Esophagus (tissue), 2 donors: ENCODE data around the gene MUL1. TPM values are rescaled to one million over a fixed set of nuclear protein-coding genes. Genes with fewer than 3 reads are reported as not detected.

Experiments used
- H3K27ac ChIP-seq, 2 donors: one replicate each; pipeline ENCODE4 v1.5.1; 2013; ENCODE audit warnings: low read depth in 2 of 2, mild to moderate bottlenecking in 2 of 2, inconsistent platforms in 1 of 2, low read length in 1 of 2, moderate library complexity in 1 of 2
- H3K27me3 ChIP-seq, 2 donors: one replicate each; pipeline ENCODE4 v1.6.1; 2013; ENCODE audit warnings: low read length in 2 of 2, control low read depth in 1 of 2, mild to moderate bottlenecking in 1 of 2; ENCODE audit not compliant: insufficient read depth in 2 of 2, control insufficient read depth in 1 of 2
- H3K36me3 ChIP-seq, 2 donors: one replicate each; pipeline ENCODE4 v1.6.1; 2013; ENCODE audit warnings: low read length in 1 of 2; ENCODE audit not compliant: control insufficient read depth in 2 of 2, insufficient read depth in 2 of 2
- H3K4me1 ChIP-seq, 2 donors: one replicate each; pipeline ENCODE4 v1.6.1; 2013; ENCODE audit warnings: low read length in 1 of 2; ENCODE audit not compliant: control insufficient read depth in 2 of 2, insufficient read depth in 2 of 2
- H3K4me3 ChIP-seq, 2 donors: one replicate each; pipeline ENCODE4 v1.5.1; 2013; ENCODE audit warnings: low read length in 2 of 2, mild to moderate bottlenecking in 2 of 2, low read depth in 1 of 2, moderate library complexity in 1 of 2
- H3K9me3 ChIP-seq, 2 donors: one replicate each; pipeline ENCODE4 v1.6.1; 2013; ENCODE audit warnings: mild to moderate bottlenecking in 2 of 2, low read depth in 1 of 2, low read length in 1 of 2, moderate library complexity in 1 of 2; ENCODE audit not compliant: control insufficient read depth in 2 of 2, insufficient read depth in 1 of 2
- WGBS, 2 donors: extraction: QIAGEN DNeasy Blood & Tissue Kit; methylation state at CpG; one replicate each; pipeline ENCODE4 v1.1.7; 2013; 5-methylcytosine and 5-hydroxymethylcytosine counted together
- polyA plus RNA-seq, 2 donors: library from polyadenylated mRNA; stranded (reverse); fragments of 200-250 nt; gene quantifications; one replicate each; pipeline ENCODE4 v1.2.3, GENCODE V29; 2013
- donor health status: healthy with polysubstance abuse.
- donor health status: Bipolar disorder and iron deficiency.

Gene MUL1
- polyA plus RNA-seq, 2 donors = 6.5 to 16.3 TPM

- Histone ChIP-seq H3K4me1 (no peaks in the 10 kb centered on the region), H3K27me3 (peaks cover 0 to 2% of the 10 kb centered on the region in 2 donors), H3K4me3 (no peak overlapping the region), H3K27ac (no peak overlapping the region), H3K36me3 (no peaks in the 10 kb centered on the region), H3K9me3 (no peaks in the 10 kb centered on the region)
- 55 to 68% methylated on average over 3 of the region's 3 CpGs for WGBS, 2 donors
These were observed 31.0 kb upstream of the MUL1 start for GRCh38 chr1:20538760-20539551.

DNA sequence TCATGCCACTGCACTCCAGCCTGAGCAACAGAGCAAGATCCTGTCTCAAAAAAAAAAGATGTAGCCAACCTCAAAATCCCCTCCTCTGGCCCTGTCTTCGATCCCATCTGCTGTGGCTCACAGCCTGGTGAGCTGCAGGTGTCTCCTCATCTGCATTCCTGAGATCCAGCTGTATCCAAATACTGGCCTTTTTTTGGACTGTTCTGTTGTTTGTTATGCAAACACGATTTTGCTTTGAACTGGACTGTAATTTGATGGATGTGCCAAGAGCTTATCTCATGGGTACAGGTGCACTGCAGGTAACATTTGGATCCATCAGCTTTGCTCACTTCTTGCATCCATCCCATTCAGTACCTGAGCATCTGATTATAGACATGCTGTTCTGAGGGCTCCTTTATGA lies 30.3 kb upstream of the MUL1 start:
- WGBS, 2 donors = 17 to 31% methylated on average over 2 of the region's 2 CpGs
- H3K9me3 ChIP-seq = no peaks in the 10 kb centered on the region
- H3K27ac ChIP-seq = no peak overlapping the region
- H3K27me3 ChIP-seq = peaks cover 2% of the 10 kb centered on the region in 2 donors
- H3K4me3 ChIP-seq = no peak overlapping the region
- no peaks in the 10 kb centered on the region for H3K4me1 ChIP-seq
- H3K36me3 ChIP-seq = no peaks in the 10 kb centered on the region

- 66 to 67% methylated on average over 12 of the region's 12 CpGs for WGBS, 2 donors
- H3K27me3 ChIP-seq = peaks cover 0 to 2% of the 10 kb centered on the region in 2 donors
- no peak overlapping the region for H3K27ac ChIP-seq
- no peaks in the 10 kb centered on the region for H3K9me3 ChIP-seq
- no peaks in the 10 kb centered on the region for H3K36me3 ChIP-seq
- no peak overlapping the region for H3K4me3 ChIP-seq
- H3K4me1 ChIP-seq = no peaks in the 10 kb centered on the region
These were observed 26.9 kb upstream of the MUL1 start for GRCh38 chr1:20534659-20535417.

DNA sequence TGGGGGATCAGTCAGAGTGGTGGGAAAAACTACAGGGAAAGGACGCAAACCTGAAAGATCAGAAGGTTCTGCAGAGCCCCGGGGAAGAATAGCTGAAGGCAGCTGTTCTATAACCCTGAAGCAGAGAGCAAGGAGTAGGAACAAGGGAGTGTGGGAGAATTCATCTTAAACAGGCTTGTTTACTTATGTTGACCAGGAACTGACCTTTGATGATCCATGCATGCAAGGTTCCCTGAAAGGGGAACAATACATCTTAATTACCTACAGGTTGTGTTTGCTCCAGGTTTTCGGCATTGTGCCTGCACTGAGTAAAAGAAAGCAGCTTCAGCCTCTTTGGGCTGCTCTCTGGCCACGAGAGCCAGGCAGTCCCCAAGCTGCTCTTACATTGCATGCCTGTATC lies 25.7 kb upstream of the MUL1 start:
- Histone ChIP-seq H3K27me3 (peaks cover 0 to 2% of the 10 kb centered on the region in 2 donors), H3K9me3 (no peaks in the 10 kb centered on the region), H3K36me3 (no peaks in the 10 kb centered on the region), H3K27ac (no peak overlapping the region), H3K4me1 (no peaks in the 10 kb centered on the region), H3K4me3 (no peak overlapping the region)
- WGBS, 2 donors = 57% methylated on average over 4 of the region's 4 CpGs

DNA sequence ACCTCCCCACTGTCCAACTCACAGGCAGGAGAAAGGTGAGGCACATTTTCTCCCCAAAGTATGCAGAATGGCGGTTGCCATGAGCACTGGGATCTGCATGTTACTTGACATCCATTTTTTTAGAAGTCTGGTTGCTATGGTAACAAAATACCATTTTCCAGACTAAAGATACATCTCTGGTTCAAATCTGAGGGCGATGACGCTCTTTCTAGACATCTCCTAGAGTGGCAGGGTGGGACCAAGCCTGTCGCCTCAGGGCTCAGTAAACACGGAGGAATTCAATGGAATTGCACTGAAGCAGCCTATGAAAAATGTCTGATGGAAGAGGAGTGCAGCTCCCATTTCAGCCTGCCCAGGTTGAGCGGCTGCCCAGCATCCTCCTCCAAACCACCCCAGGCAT lies 22.9 kb upstream of the MUL1 start:
- Histone ChIP-seq H3K4me1 (no peaks in the 10 kb centered on the region), H3K9me3 (no peaks in the 10 kb centered on the region), H3K27me3 (peaks cover 0 to 2% of the 10 kb centered on the region in 2 donors), H3K36me3 (no peaks in the 10 kb centered on the region), H3K4me3 (no peak overlapping the region), H3K27ac (no peak overlapping the region)
- WGBS, 2 donors = 47 to 55% methylated on average over 6 of the region's 6 CpGs

- Histone ChIP-seq H3K27me3 (peaks cover 0 to 2% of the 10 kb centered on the region in 2 donors), H3K4me3 (no peak overlapping the region), H3K9me3 (no peaks in the 10 kb centered on the region), H3K36me3 (no peaks in the 10 kb centered on the region), H3K27ac (no peak overlapping the region), H3K4me1 (no peaks in the 10 kb centered on the region)
- WGBS, 2 donors = 24 to 35% methylated on average over 8 of the region's 8 CpGs
These were observed 22.4 kb upstream of the MUL1 start for GRCh38 chr1:20530306-20530705.

- Histone ChIP-seq H3K9me3 (no peaks in the 10 kb centered on the region), H3K27me3 (no peaks in the 10 kb centered on the region), H3K27ac (no peak overlapping the region), H3K36me3 (no peaks in the 10 kb centered on the region), H3K4me1 (no peaks in the 10 kb centered on the region), H3K4me3 (no peak overlapping the region)
- 46 to 59% methylated on average over 7 of the region's 7 CpGs for WGBS, 2 donors
These were observed 20.3 kb upstream of the MUL1 start for GRCh38 chr1:20528221-20528620.

DNA sequence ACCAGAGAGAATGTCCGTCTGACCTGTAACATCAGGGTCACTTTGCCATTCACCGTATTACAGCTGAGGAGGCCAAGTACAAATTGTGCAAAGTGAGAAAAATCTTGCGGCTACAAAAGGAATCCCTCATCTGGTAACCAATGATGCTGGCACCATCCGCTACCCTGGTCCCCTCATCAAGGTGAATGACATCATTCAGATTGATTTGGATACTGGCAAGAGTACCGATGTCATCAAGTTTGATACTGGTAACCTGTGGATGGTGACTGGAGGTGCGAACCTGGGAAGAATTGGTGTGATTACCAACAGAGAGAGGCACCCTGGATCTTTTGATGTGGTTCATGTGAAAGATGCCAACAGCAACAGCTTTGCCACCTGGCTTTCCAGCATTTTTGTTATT lies 18.3 kb upstream of the MUL1 start:
- Histone ChIP-seq H3K9me3 (no peaks in the 10 kb centered on the region), H3K4me1 (no peaks in the 10 kb centered on the region), H3K27ac (no peak overlapping the region), H3K4me3 (no peak overlapping the region), H3K36me3 (no peaks in the 10 kb centered on the region), H3K27me3 (no peaks in the 10 kb centered on the region)
- 80 to 87% methylated on average over 6 of the region's 6 CpGs for WGBS, 2 donors

DNA sequence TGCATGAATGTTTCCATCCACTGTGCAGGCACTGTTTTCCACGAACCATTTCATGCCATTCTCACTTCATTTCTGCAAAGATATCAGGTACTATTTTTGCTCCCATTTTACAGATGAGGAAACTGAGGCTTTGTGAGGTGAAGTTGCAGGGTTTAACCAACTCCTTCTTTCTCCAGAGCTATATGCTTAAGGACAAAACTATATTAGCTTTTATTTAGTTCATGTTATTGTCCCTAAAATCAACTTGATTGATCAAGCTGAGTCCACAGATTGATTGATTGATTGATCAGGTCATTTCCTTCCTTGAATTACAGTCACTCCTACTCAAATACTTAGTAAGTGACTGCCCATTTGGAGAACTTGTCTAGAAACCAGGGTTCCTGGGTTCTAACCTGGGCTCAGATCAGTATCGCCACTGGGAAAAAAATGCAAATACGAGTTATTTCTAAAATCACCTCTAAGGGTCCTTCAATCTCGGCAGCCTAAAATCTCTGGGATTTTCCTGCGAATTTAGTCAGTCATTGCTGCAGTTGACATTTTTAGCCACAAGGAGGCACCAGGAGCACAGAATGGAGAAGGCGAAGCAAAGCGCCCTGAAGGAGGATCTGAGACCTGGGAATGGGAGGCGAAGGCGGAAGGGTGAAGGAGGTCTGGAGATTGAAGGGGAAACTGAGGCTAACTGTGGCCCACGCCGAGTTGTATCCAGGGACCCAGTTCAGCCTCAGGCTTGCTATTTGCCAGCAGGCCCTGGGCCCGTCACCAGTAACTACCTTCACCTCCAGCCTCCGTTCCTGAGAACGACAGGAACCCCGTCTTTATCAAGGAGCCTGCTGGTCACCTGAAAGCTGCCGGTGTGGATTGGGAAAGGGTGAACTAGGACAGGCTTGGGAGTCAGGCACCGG lies 14.3 kb upstream of the MUL1 start:
- H3K27me3 ChIP-seq = no peaks in the 10 kb centered on the region
- no peaks in the 10 kb centered on the region for H3K9me3 ChIP-seq
- no peak overlapping the region for H3K4me3 ChIP-seq
- WGBS, 2 donors = 13 to 19% methylated on average over 17 of the region's 17 CpGs
- no peaks in the 10 kb centered on the region for H3K4me1 ChIP-seq
- no peaks in the 10 kb centered on the region for H3K36me3 ChIP-seq
- H3K27ac ChIP-seq = no peak overlapping the region
